Activated gamma-delta T cell treated with Interleukin-2 at 50 U/mL for 16 hours (primary cell): ENCODE data around the gene EVPL.

Experiments
- DNase-seq: peaks from one replicate; pipeline ENCODE4 v3.0.0-alpha.2; 2020

The EVPL gene

GRCh38 chr17:75959051-75959838 lies 67.9 kb downstream of the EVPL start:
- no peak for DNase-seq
